Keratinocyte (primary cell): ENCODE data around the gene CECR2. TPM values are rescaled to one million over a fixed set of nuclear protein-coding genes. Genes with fewer than 3 reads are reported as not detected.

Source experiments
- DNase-seq: peaks from one replicate; pipeline ENCODE4 v3.0.0-alpha.2; 2011; ENCODE audit warnings: low read depth, missing footprints, low spot score
- FAIRE-seq: peaks from 2 replicates; lab custom pipeline; 2011; peaks lifted over from hg19 to GRCh38; lab: Jason Lieb, UNC
- H2AFZ ChIP-seq: 2 replicates; pipeline ENCODE4 v1.6.0; 2012; ENCODE audit warnings: low read length, control low read depth, inconsistent platforms; ENCODE audit not compliant: control insufficient read depth
- H3K27ac ChIP-seq: 2 replicates; pipeline ENCODE4 v1.5.1; 2011; ENCODE audit warnings: low read length; ENCODE audit not compliant: control insufficient read depth, insufficient read depth
- H3K27me3 ChIP-seq: 3 replicates; pipeline ENCODE4 v1.6.0; 2011; ENCODE audit warnings: low read length; ENCODE audit not compliant: control insufficient read depth, insufficient read depth; ENCODE audit errors: extremely low read depth
- H3K36me3 ChIP-seq, 2 experiments: 2 replicates in 1 of 2; 3 replicates in 1 of 2; pipeline ENCODE4 v1.5.1; 2011; ENCODE audit warnings: low read length in 2 of 2, mild to moderate bottlenecking in 1 of 2; ENCODE audit not compliant: control insufficient read depth in 2 of 2, insufficient read depth in 2 of 2; ENCODE audit errors: extremely low read depth in 1 of 2
- H3K4me1 ChIP-seq: 3 replicates; pipeline ENCODE4 v1.5.1; 2011; ENCODE audit warnings: low read length; ENCODE audit not compliant: control insufficient read depth, insufficient read depth; ENCODE audit errors: extremely low read depth
- H3K4me2 ChIP-seq: 3 replicates; pipeline ENCODE4 v1.6.0; 2011; ENCODE audit warnings: low read depth, low read length; ENCODE audit not compliant: control insufficient read depth, insufficient read depth; ENCODE audit errors: extremely low read depth
- H3K4me3 ChIP-seq, 3 experiments: fragments of 200-600 bp in 1 of 3; sonication (generic) in 1 of 3; 2 replicates in 2 of 3; 3 replicates in 1 of 3; pipeline ENCODE4 v1.5.1; 2011 to 2016; ENCODE audit warnings: low read length in 3 of 3, mild to moderate bottlenecking in 3 of 3, control low read depth in 2 of 3, inconsistent platforms in 1 of 3, low read depth in 1 of 3, mixed read lengths in 1 of 3, mixed run types in 1 of 3, moderate library complexity in 1 of 3; ENCODE audit not compliant: control insufficient read depth in 2 of 3, insufficient read depth in 2 of 3; ENCODE audit errors: extremely low read depth in 1 of 3
- H3K79me2 ChIP-seq: 2 replicates; pipeline ENCODE4 v1.6.0; 2012; ENCODE audit warnings: low read length; ENCODE audit not compliant: control insufficient read depth, insufficient read depth
- H3K9ac ChIP-seq: 3 replicates; pipeline ENCODE4 v1.6.0; 2011; ENCODE audit warnings: low read length; ENCODE audit not compliant: control insufficient read depth, insufficient read depth; ENCODE audit errors: extremely low read depth
- H3K9me1 ChIP-seq: 3 replicates; pipeline ENCODE4 v1.6.0; 2011; ENCODE audit warnings: low read length; ENCODE audit not compliant: control insufficient read depth, insufficient read depth; ENCODE audit errors: extremely low read depth
- H3K9me3 ChIP-seq: 2 replicates; pipeline ENCODE4 v1.5.1; 2012; ENCODE audit warnings: low read depth, low read length; ENCODE audit not compliant: control insufficient read depth
- H4K20me1 ChIP-seq: 3 replicates; pipeline ENCODE4 v1.6.0; 2011; ENCODE audit warnings: low read length; ENCODE audit not compliant: control insufficient read depth, insufficient read depth; ENCODE audit errors: extremely low read depth
- CTCF ChIP-seq, 3 experiments: IDR thresholded peaks in 1 of 3; conservative IDR thresholded peaks in 1 of 3; optimal IDR thresholded peaks in 1 of 3; 2 replicates in 2 of 3; 3 replicates in 1 of 3; pipeline versions ENCODE3 to v1.5.1; 2011; ENCODE audit warnings: low read length in 3 of 3, mild to moderate bottlenecking in 3 of 3, moderate library complexity in 2 of 3, control low read depth in 1 of 3, inconsistent platforms in 1 of 3; ENCODE audit not compliant: insufficient read depth in 2 of 3; ENCODE audit errors: extremely low read depth in 1 of 3
- EZH2 ChIP-seq: IDR thresholded peaks from one replicate; pipeline ENCODE4 v1.6.1; 2012; ENCODE audit warnings: inconsistent platforms, mild to moderate bottlenecking, low read length, moderate library complexity
- dilution Hi-C: fragments of 300-500 bp; cut with MboI; formaldehyde crosslinking; loops from one replicate; pipeline ENCODE4 v1.7.0; 2020; ENCODE audit warnings: low sequenced_read_pairs; ENCODE audit not compliant: extremely low pct_ligation_motif_present
- polyA plus RNA-seq, 5 experiments: library from polyadenylated mRNA; depleted of rRNA in 3 of 5; stranded (reverse) in 3 of 5; stranded (forward) in 1 of 5; unstranded in 1 of 5; fragments of >200 nt; gene quantifications; 1 replicate in 1 of 5; 2 replicates in 3 of 5; 3 replicates in 1 of 5; pipeline versions ENCODE4 v1.2.1 to v1.2.3, GENCODE V29; 2011 to 2012; ENCODE audit warnings: missing spikeins in 2 of 5, low read depth in 1 of 5, low replicate concordance in 1 of 5

CECR2 gene
- polyA plus RNA-seq, 1 donor (not counting 4 experiments of a cell fraction or from before 2014, with no cell fraction given) = not detected

- Histone ChIP-seq H3K4me3 (no peak overlapping the region), H3K9me1 (no peaks in the 10 kb centered on the region), H3K9ac (no peak overlapping the region), H3K27me3 (no peaks in the 10 kb centered on the region), H3K9me3 (no peaks in the 10 kb centered on the region), H3K27ac (no peak overlapping the region), H4K20me1 (no peaks in the 10 kb centered on the region), H3K4me1 (no peaks in the 10 kb centered on the region), H3K79me2 (no peaks in the 10 kb centered on the region), H3K4me2 (no peak overlapping the region), H3K36me3 (no peaks in the 10 kb centered on the region), H2AFZ (no peak overlapping the region)
- no peak for FAIRE-seq
- dilution Hi-C loops = no loop called here
- no peak for DNase-seq
- TF ChIP-seq CTCF (optimal IDR thresholded peaks at IDR 0.05 in 1 of 3, IDR thresholded peaks at IDR 0.05 in 1 of 3, conservative IDR thresholded peaks at IDR 0.05 in 1 of 3; ENCODE audit: extremely low read depth in 1 of 3, insufficient read depth in 2 of 3, low read length in 3 of 3) = no peak
- TF ChIP-seq EZH2 = no peak
Measured at GRCh38 chr22:17548010-17548755, 178.9 kb downstream of the CECR2 start.

- TF ChIP-seq EZH2 (no peak), CTCF (optimal IDR thresholded peaks at IDR 0.05 in 1 of 3, IDR thresholded peaks at IDR 0.05 in 1 of 3, conservative IDR thresholded peaks at IDR 0.05 in 1 of 3; ENCODE audit: extremely low read depth in 1 of 3, insufficient read depth in 2 of 3, low read length in 3 of 3) (no peak)
- Histone ChIP-seq H4K20me1 (no peaks in the 10 kb centered on the region), H2AFZ (no peak overlapping the region), H3K9me3 (no peaks in the 10 kb centered on the region), H3K9me1 (no peaks in the 10 kb centered on the region), H3K4me1 (no peaks in the 10 kb centered on the region), H3K4me2 (no peak overlapping the region), H3K36me3 (no peaks in the 10 kb centered on the region), H3K79me2 (no peaks in the 10 kb centered on the region), H3K27ac (no peak overlapping the region), H3K4me3 (no peak overlapping the region), H3K27me3 (no peaks in the 10 kb centered on the region), H3K9ac (no peak overlapping the region)
- DNase-seq = no peak
- FAIRE-seq = no peak
- dilution Hi-C loops = no loop called here
Measured at GRCh38 chr22:17548756-17549035, 179.4 kb downstream of the CECR2 start.
